GM12878 (cell line): ENCODE measurements around the gene CCDC191.

ENCODE experiments used
- CREB1 ChIP-seq: IDR thresholded peaks from 2 replicates; pipeline ENCODE4 v1.6.1; 2012; ENCODE audit warnings: low read depth, mild to moderate bottlenecking, inconsistent platforms
- EZH2 ChIP-seq: IDR thresholded peaks from 2 replicates; pipeline ENCODE4 v1.6.1; 2012; ENCODE audit warnings: low read depth, mild to moderate bottlenecking, control low read depth, inconsistent platforms, low read length, borderline replicate concordance; ENCODE audit not compliant: control insufficient read depth
- POLR2A ChIP-seq: IDR thresholded peaks from 2 replicates; pipeline ENCODE4 v1.6.1; 2011; ENCODE audit warnings: low read depth, mild to moderate bottlenecking, low read length
- POLR2AphosphoS5 ChIP-seq: IDR thresholded peaks from 2 replicates; pipeline ENCODE4 v1.6.1; 2011; ENCODE audit warnings: mild to moderate bottlenecking, low read length, inconsistent platforms
- SP1 ChIP-seq: IDR thresholded peaks from one replicate; pipeline ENCODE4 v1.6.1; 2011; ENCODE audit warnings: low read depth, low read length
- TAF1 ChIP-seq: IDR thresholded peaks from 2 replicates; pipeline ENCODE4 v1.6.1; 2011; ENCODE audit warnings: mild to moderate bottlenecking, low read depth, low read length, borderline replicate concordance
- ZZZ3 ChIP-seq: IDR thresholded peaks from 2 replicates; pipeline ENCODE4 v1.6.1; 2011; ENCODE audit warnings: low read depth; ENCODE audit not compliant: control insufficient read depth, insufficient read length
- TF ChIP-seq, protein P1 (sequence below), 3 experiments: IDR thresholded peaks in 2 of 3; conservative IDR thresholded peaks in 1 of 3; 2 replicates each; pipeline ENCODE4 v1.5.1; 2011; ENCODE audit warnings: low read depth in 3 of 3, low read length in 3 of 3, mild to moderate bottlenecking in 3 of 3, control low read depth in 2 of 3, moderate library complexity in 2 of 3, inconsistent platforms in 1 of 3, mixed read lengths in 1 of 3; ENCODE audit not compliant: control insufficient read depth in 2 of 3, insufficient read depth in 1 of 3; ENCODE audit errors: extremely low read depth in 1 of 3
- TF ChIP-seq, protein P2 (sequence below): IDR thresholded peaks from 2 replicates; pipeline ENCODE4 v1.6.1; 2012; ENCODE audit warnings: mild to moderate bottlenecking, low read depth, low read length

DNA sequence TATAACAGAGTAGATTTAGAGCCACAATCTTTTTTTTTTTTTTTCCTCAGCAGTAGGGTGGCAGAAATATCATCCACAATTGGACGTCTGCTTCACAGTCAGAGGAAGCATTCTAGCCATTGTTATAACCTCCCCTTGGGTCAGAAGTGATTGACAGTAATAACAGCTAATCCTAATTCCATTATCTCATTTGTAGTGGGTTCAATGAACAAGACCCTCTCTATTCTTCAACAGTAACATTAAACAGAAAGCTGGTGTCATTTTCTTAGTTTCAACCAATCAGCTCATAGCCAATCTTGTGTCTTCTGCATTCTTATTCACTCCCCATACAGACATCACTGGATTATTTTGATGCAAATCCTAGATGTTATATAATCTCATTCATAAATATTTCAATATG is 44.8 kb upstream of the CCDC191 start:
- TF ChIP-seq, protein P1, sequence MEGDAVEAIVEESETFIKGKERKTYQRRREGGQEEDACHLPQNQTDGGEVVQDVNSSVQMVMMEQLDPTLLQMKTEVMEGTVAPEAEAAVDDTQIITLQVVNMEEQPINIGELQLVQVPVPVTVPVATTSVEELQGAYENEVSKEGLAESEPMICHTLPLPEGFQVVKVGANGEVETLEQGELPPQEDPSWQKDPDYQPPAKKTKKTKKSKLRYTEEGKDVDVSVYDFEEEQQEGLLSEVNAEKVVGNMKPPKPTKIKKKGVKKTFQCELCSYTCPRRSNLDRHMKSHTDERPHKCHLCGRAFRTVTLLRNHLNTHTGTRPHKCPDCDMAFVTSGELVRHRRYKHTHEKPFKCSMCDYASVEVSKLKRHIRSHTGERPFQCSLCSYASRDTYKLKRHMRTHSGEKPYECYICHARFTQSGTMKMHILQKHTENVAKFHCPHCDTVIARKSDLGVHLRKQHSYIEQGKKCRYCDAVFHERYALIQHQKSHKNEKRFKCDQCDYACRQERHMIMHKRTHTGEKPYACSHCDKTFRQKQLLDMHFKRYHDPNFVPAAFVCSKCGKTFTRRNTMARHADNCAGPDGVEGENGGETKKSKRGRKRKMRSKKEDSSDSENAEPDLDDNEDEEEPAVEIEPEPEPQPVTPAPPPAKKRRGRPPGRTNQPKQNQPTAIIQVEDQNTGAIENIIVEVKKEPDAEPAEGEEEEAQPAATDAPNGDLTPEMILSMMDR (IDR thresholded peaks at IDR 0.05 in 2 of 3, conservative IDR thresholded peaks at IDR 0.05 in 1 of 3; ENCODE audit: control insufficient read depth in 2 of 3, extremely low read depth in 1 of 3, insufficient read depth in 1 of 3, low read depth in 3 of 3, low read length in 3 of 3) = no peak
- TF ChIP-seq POLR2AphosphoS5 (no peak), ZZZ3 (no peak), TAF1 (no peak), EZH2 (no peak), CREB1 (no peak), SP1 (no peak), POLR2A (no peak)
- TF ChIP-seq, protein P2, sequence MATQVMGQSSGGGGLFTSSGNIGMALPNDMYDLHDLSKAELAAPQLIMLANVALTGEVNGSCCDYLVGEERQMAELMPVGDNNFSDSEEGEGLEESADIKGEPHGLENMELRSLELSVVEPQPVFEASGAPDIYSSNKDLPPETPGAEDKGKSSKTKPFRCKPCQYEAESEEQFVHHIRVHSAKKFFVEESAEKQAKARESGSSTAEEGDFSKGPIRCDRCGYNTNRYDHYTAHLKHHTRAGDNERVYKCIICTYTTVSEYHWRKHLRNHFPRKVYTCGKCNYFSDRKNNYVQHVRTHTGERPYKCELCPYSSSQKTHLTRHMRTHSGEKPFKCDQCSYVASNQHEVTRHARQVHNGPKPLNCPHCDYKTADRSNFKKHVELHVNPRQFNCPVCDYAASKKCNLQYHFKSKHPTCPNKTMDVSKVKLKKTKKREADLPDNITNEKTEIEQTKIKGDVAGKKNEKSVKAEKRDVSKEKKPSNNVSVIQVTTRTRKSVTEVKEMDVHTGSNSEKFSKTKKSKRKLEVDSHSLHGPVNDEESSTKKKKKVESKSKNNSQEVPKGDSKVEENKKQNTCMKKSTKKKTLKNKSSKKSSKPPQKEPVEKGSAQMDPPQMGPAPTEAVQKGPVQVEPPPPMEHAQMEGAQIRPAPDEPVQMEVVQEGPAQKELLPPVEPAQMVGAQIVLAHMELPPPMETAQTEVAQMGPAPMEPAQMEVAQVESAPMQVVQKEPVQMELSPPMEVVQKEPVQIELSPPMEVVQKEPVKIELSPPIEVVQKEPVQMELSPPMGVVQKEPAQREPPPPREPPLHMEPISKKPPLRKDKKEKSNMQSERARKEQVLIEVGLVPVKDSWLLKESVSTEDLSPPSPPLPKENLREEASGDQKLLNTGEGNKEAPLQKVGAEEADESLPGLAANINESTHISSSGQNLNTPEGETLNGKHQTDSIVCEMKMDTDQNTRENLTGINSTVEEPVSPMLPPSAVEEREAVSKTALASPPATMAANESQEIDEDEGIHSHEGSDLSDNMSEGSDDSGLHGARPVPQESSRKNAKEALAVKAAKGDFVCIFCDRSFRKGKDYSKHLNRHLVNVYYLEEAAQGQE = no peak
